Vagina (tissue), 2 donors: ENCODE measurements around the gene MIER1. TPM values are rescaled to one million over a fixed set of nuclear protein-coding genes. Genes with fewer than 3 reads are reported as not detected.
"Not testable (repeated sequence)": the region's sequence is repeated elsewhere in the genome, so short reads cannot be mapped to it uniquely, and the experiment has no call there.

ENCODE experiments used
- DNase-seq, 2 donors: peaks; one replicate each; pipeline ENCODE4 v3.0.0-alpha.2; 2017; ENCODE audit errors: extremely low spot score in 2 of 2
- H3K27ac ChIP-seq: fragments of 200-600 bp; sonication (generic); one replicate; pipeline ENCODE4 v1.5.1; 2019
- H3K27me3 ChIP-seq: fragments of 200-600 bp; sonication (generic); one replicate; pipeline ENCODE4 v1.5.1; 2019
- H3K36me3 ChIP-seq, 2 donors: fragments of 200-600 bp; sonication (generic); one replicate each; pipeline ENCODE4 v1.5.1; 2017 to 2019
- H3K4me1 ChIP-seq: fragments of 200-600 bp; sonication (generic); one replicate; pipeline ENCODE4 v1.5.1; 2019
- H3K4me3 ChIP-seq, 2 donors: fragments of 200-600 bp; sonication (generic); 1 replicate in 1 of 2; 2 replicates in 1 of 2; pipeline ENCODE4 v1.5.1; 2016 to 2019
- H3K9me3 ChIP-seq: fragments of 200-600 bp; sonication (generic); one replicate; pipeline ENCODE4 v1.5.1; 2019
- POLR2A ChIP-seq, 2 donors: fragments of 450-650 bp; IDR thresholded peaks; one replicate each; pipeline ENCODE4 v1.6.1; 2017; ENCODE audit warnings: antibody characterized with exemption in 2 of 2, mild to moderate bottlenecking in 2 of 2, moderate library complexity in 2 of 2
- POLR2AphosphoS5 ChIP-seq, 2 donors: sonication (generic); formaldehyde crosslinking; IDR thresholded peaks; one replicate each; pipeline ENCODE4 v1.9.0; 2017; ENCODE audit warnings: antibody characterized with exemption in 2 of 2, mild to moderate bottlenecking in 2 of 2, low read depth in 1 of 2; ENCODE audit not compliant: insufficient read depth in 1 of 2
- intact Hi-C: fragments of 100-400 bp; cut with DNase I; formaldehyde crosslinking; loops from one replicate; pipeline ENCODE4 v1.15.1; 2023
- total RNA-seq: library from RNA; depleted of rRNA; stranded (reverse); fragments of >200 nt; gene quantifications from one replicate; pipeline ENCODE4 v1.2.3, GENCODE V29; 2016
- TF ChIP-seq, protein P1 (sequence below), 3 experiments: fragments of 450-650 bp in 2 of 3; fragments of 200-600 bp in 1 of 3; sonication (generic) in 1 of 3; IDR thresholded peaks; one replicate each; pipeline ENCODE4 v1.5.1; 2017 to 2019; ENCODE audit warnings: antibody characterized with exemption in 3 of 3, mild to moderate bottlenecking in 2 of 3, moderate library complexity in 2 of 3

MIER1 gene
- total RNA-seq, 1 donor from 2014 or later: 39.5 TPM

DNA sequence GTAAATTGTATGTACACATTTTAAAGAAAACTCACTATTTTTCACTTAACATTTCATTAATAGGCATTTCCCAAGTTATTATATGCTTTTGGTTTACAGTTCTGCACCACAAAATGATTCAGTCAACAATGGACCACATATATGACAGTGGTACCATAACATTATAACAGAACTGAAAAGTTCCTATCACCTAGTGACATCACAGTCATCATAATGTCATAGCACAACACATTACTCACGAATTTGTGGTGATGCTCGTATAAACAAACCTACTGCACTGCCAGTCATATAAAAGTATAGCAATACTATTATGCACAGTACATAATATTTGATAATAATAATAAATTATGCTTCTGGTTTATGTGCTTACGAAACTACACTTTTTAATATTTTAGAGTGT lies 31.1 kb upstream of the MIER1 start:
- intact Hi-C loops: no loop called here
- Histone ChIP-seq H3K36me3 (no peaks in the 10 kb centered on the region), H3K4me1 (no peaks in the 10 kb centered on the region), H3K27me3 (no peaks in the 10 kb centered on the region), H3K4me3 (no peak overlapping the region), H3K9me3 (no peaks in the 10 kb centered on the region), H3K27ac (no peak overlapping the region)
- TF ChIP-seq, protein P1, sequence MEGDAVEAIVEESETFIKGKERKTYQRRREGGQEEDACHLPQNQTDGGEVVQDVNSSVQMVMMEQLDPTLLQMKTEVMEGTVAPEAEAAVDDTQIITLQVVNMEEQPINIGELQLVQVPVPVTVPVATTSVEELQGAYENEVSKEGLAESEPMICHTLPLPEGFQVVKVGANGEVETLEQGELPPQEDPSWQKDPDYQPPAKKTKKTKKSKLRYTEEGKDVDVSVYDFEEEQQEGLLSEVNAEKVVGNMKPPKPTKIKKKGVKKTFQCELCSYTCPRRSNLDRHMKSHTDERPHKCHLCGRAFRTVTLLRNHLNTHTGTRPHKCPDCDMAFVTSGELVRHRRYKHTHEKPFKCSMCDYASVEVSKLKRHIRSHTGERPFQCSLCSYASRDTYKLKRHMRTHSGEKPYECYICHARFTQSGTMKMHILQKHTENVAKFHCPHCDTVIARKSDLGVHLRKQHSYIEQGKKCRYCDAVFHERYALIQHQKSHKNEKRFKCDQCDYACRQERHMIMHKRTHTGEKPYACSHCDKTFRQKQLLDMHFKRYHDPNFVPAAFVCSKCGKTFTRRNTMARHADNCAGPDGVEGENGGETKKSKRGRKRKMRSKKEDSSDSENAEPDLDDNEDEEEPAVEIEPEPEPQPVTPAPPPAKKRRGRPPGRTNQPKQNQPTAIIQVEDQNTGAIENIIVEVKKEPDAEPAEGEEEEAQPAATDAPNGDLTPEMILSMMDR (IDR thresholded peaks at IDR 0.05): no peak
- TF ChIP-seq POLR2A (IDR thresholded peaks at IDR 0.05) (no peak), POLR2AphosphoS5 (IDR thresholded peaks at IDR 0.05; ENCODE audit: insufficient read depth in 1 of 2, low read depth in 1 of 2) (no peak)
- DNase-seq: no peak

DNA sequence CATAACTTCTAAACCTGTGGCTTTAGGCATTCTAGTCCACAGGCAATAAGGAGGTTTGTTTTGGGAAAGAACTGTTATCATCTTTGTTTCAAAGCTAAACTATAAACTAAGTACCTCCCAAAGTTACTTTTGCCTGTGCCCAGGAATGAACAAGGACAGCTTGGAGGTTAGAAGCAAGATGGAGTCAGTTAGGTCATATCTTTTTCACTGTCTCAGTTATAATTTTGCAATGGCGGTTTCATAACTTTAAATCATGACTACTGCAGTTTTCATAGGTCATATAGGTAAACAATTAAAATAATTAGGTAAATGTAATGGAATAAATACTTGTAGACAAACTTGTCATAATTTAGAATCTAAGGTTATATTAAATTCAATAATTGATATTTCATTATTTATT lies 9.6 kb upstream of the MIER1 start:
- intact Hi-C loops, H3K9me3 ChIP-seq, H3K4me1 ChIP-seq, H3K27ac ChIP-seq, DNase-seq, H3K36me3 ChIP-seq, H3K27me3 ChIP-seq, H3K4me3 ChIP-seq: not testable (repeated sequence)

DNA sequence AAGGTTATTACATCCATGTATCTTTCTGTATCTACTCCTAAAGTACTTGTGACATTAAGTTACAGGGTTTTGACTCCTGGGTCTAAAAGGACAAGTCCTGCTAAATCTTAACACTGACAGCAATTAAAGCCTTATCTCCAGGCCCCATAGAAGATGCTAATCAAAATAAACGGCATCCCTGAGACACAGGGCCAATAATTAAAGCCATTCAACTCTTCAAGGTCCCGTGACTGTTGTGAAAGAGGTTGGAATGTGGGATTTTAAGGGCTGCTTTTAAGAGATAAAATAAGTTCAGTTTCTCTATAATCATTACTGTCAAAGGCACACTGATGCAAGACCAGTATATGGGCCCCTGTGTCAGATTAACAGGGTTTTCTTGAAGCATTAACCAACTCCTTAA lies 8.5 kb upstream of the MIER1 start:
- no peak overlapping the region for H3K27ac ChIP-seq
- no peaks in the 10 kb centered on the region for H3K9me3 ChIP-seq
- no peak overlapping the region for H3K4me3 ChIP-seq
- H3K27me3 ChIP-seq: no peaks in the 10 kb centered on the region
- TF ChIP-seq POLR2AphosphoS5 (IDR thresholded peaks at IDR 0.05; ENCODE audit: insufficient read depth in 1 of 2, low read depth in 1 of 2) (no peak), POLR2A (IDR thresholded peaks at IDR 0.05) (no peak)
- H3K36me3 ChIP-seq: no peaks in the 10 kb centered on the region
- DNase-seq: no peak
- no peaks in the 10 kb centered on the region for H3K4me1 ChIP-seq
- intact Hi-C loops: no loop called here

DNA sequence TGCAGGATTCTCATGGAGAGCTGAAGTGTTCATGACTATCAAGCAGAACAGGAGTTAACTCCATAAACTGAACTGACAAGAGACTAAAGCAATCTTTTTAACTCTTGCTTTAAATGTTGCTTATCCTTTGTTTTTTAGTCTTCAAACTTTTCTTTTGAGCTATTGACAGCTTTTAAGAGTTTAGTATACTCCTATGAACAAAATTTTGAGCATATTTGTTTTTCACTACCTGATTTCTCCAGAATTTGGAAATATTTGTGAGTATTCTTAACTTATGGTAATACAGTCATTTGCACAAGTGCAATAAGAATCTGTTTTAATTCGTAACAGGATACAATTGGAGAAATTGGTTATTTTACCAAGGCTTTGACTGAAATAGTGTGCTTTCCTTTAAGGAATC lies 7.3 kb upstream of the MIER1 start:
- Histone ChIP-seq H3K4me1 (no peaks in the 10 kb centered on the region), H3K27ac (no peak overlapping the region), H3K9me3 (no peaks in the 10 kb centered on the region), H3K36me3 (no peaks in the 10 kb centered on the region), H3K27me3 (no peaks in the 10 kb centered on the region), H3K4me3 (no peak overlapping the region)
- TF ChIP-seq, protein P1 (IDR thresholded peaks at IDR 0.05): no peak
- intact Hi-C loops: no loop called here
- no peak for DNase-seq

DNA sequence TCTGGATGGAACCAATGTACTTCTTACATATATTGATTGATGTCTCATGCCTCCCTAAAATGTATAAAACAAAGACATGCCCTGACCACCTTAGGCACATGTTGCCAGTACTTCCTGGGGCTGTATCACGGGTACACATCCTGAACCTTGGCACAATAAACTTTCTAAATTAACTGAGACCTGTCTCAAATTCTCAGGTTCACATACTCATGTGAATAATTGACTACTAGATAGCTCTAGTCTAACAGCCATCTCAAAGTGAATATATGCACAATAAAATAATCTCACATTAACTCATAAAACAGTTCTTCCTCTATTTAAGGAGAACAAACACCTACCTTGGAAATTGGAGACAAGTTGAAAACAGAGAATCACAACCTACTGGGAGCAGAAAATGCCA lies 5.7 kb upstream of the MIER1 start:
- intact Hi-C loops: no loop called here
- no peaks in the 10 kb centered on the region for H3K9me3 ChIP-seq
- H3K36me3 ChIP-seq: no peaks in the 10 kb centered on the region
- no peak for DNase-seq
- H3K4me3 ChIP-seq: no peak overlapping the region
- H3K4me1 ChIP-seq: peaks cover 12% of the 10 kb centered on the region
- H3K27ac ChIP-seq: no peak overlapping the region
- H3K27me3 ChIP-seq: no peaks in the 10 kb centered on the region
- TF ChIP-seq, protein P1 (IDR thresholded peaks at IDR 0.05): no peak
- TF ChIP-seq POLR2A (IDR thresholded peaks at IDR 0.05): no peak
- no peak for TF ChIP-seq POLR2AphosphoS5 (IDR thresholded peaks at IDR 0.05; ENCODE audit: insufficient read depth in 1 of 2, low read depth in 1 of 2)

DNA sequence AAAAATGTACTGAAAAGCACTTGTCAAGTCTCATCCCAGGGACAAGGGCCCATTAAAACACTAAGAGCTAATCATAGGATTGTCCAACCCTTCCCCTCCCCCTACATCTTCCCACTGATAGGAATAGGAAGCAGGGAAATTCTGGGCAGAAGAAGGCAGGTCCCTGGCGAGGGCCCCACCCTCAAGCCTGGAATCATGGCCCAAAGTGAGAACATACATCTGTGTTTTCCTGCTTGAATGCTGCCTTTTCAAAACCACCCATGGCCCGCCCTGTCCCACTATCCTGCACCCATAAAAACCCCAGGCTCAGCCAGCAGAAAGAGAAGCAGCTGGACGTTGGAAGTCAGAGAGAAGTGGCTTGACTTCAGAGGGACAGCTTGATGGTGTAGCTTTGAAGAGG lies 5.0 kb upstream of the MIER1 start:
- Histone ChIP-seq H3K27ac (no peak overlapping the region), H3K27me3 (no peaks in the 10 kb centered on the region), H3K9me3 (no peaks in the 10 kb centered on the region), H3K4me1 (peaks cover 12% of the 10 kb centered on the region), H3K36me3 (no peaks in the 10 kb centered on the region), H3K4me3 (no peak overlapping the region)
- DNase-seq: no peak
- intact Hi-C loops: no loop called here
- TF ChIP-seq, protein P1 (IDR thresholded peaks at IDR 0.05): no peak
- TF ChIP-seq POLR2AphosphoS5 (IDR thresholded peaks at IDR 0.05; ENCODE audit: insufficient read depth in 1 of 2, low read depth in 1 of 2): no peak
- no peak for TF ChIP-seq POLR2A (IDR thresholded peaks at IDR 0.05)
